ENCODE measurements around the gene TMPRSS6. TPM values are rescaled to one million over a fixed set of nuclear protein-coding genes. Genes with fewer than 3 reads are reported as not detected.

TMPRSS6 gene
- total and polyA plus RNA-seq, 2 of the 13 experiments (the other 11 are each of a cell fraction or from before 2014, with no cell fraction given): 4.2 to 4.8 TPM

- TF ChIP-seq, protein P1, sequence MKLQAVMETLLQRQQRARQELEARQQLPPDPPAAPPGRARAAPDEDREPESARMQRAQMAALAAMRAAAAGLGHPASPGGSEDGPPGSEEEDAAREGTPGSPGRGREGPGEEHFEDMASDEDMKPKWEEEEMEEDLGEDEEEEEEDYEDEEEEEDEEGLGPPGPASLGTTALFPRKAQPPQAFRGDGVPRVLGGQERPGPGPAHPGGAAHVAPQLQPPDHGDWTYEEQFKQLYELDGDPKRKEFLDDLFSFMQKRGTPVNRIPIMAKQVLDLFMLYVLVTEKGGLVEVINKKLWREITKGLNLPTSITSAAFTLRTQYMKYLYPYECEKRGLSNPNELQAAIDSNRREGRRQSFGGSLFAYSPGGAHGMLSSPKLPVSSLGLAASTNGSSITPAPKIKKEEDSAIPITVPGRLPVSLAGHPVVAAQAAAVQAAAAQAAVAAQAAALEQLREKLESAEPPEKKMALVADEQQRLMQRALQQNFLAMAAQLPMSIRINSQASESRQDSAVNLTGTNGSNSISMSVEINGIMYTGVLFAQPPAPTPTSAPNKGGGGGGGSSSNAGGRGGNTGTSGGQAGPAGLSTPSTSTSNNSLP (IDR thresholded peaks at IDR 0.05; ENCODE audit: low read depth, low read length): no peak
- TF ChIP-seq SRSF4 (IDR thresholded peaks at IDR 0.05; ENCODE audit: low read depth, low read length, poor library complexity, severe bottlenecking): no peak
- TF ChIP-seq ZNF772 (CRISPR knock-in tag; IDR thresholded peaks at IDR 0.05): no peak; the same call in 1 of the 2 replicates
- TF ChIP-seq ZNF17 (CRISPR knock-in tag; IDR thresholded peaks at IDR 0.05): no peak
- TF ChIP-seq GATA4 (IDR thresholded peaks at IDR 0.05; ENCODE audit: borderline replicate concordance, low read depth): no peak
- TF ChIP-seq ZMAT3 (CRISPR knock-in tag; conservative IDR thresholded peaks at IDR 0.05): 0 out of 2 replicates have a peak, but pooled peaks have one; percentile 41
- 0 out of 2 replicates have a peak, but pooled peaks have one; percentile 32 for TF ChIP-seq SIN3A (IDR thresholded peaks at IDR 0.05; ENCODE audit: borderline replicate concordance, low read depth, low read length)
- no peak for TF ChIP-seq TCF12 (IDR thresholded peaks at IDR 0.05)
- TF ChIP-seq TCF12 (CRISPR knock-in tag; IDR thresholded peaks at IDR 0.05): no peak
- TF ChIP-seq FOXO4 (CRISPR knock-in tag; conservative IDR thresholded peaks at IDR 0.05): no peak
- peak; percentile 71; the same call in 1 of the 2 replicates for TF ChIP-seq BRCA1 (CRISPR knock-in tag; IDR thresholded peaks at IDR 0.05)
- TF ChIP-seq TEF (CRISPR knock-in tag; IDR thresholded peaks at IDR 0.05): 0 out of 2 replicates have a peak, but pooled peaks have one; percentile 10
- peak; percentile 67; the same call in 1 of the 2 replicates for TF ChIP-seq HOXA3 (CRISPR knock-in tag; IDR thresholded peaks at IDR 0.05)
- TF ChIP-seq ZFP62 (CRISPR knock-in tag; IDR thresholded peaks at IDR 0.05): no peak
- peak; percentile 60 for TF ChIP-seq ZEB1 (IDR thresholded peaks at IDR 0.05; ENCODE audit: insufficient replicate concordance, low read depth)
- TF ChIP-seq NFATC3 (CRISPR knock-in tag; IDR thresholded peaks at IDR 0.05): no peak
- TF ChIP-seq, protein P2, sequence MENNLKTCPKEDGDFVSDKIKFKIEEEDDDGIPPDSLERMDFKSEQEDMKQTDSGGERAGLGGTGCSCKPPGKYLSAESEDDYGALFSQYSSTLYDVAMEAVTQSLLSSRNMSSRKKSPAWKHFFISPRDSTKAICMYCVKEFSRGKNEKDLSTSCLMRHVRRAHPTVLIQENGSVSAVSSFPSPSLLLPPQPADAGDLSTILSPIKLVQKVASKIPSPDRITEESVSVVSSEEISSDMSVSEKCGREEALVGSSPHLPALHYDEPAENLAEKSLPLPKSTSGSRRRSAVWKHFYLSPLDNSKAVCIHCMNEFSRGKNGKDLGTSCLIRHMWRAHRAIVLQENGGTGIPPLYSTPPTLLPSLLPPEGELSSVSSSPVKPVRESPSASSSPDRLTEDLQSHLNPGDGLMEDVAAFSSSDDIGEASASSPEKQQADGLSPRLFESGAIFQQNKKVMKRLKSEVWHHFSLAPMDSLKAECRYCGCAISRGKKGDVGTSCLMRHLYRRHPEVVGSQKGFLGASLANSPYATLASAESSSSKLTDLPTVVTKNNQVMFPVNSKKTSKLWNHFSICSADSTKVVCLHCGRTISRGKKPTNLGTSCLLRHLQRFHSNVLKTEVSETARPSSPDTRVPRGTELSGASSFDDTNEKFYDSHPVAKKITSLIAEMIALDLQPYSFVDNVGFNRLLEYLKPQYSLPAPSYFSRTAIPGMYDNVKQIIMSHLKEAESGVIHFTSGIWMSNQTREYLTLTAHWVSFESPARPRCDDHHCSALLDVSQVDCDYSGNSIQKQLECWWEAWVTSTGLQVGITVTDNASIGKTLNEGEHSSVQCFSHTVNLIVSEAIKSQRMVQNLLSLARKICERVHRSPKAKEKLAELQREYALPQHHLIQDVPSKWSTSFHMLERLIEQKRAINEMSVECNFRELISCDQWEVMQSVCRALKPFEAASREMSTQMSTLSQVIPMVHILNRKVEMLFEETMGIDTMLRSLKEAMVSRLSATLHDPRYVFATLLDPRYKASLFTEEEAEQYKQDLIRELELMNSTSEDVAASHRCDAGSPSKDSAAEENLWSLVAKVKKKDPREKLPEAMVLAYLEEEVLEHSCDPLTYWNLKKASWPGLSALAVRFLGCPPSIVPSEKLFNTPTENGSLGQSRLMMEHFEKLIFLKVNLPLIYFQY (CRISPR knock-in tag; IDR thresholded peaks at IDR 0.05; ENCODE audit: borderline replicate concordance): no peak
- TF ChIP-seq TARDBP (CRISPR knock-in tag; IDR thresholded peaks at IDR 0.05): peak; percentile 93
- peak; percentile 96 for TF ChIP-seq ELF3 (CRISPR knock-in tag; IDR thresholded peaks at IDR 0.05)
- TF ChIP-seq RAD21 (CRISPR knock-in tag; IDR thresholded peaks at IDR 0.05): peak; percentile 93
- TF ChIP-seq ZNF747 (CRISPR knock-in tag; IDR thresholded peaks at IDR 0.05; ENCODE audit: borderline replicate concordance): no peak
These were observed 65.5 kb downstream of the TMPRSS6 start (continued) for GRCh38 chr22:37043828-37044538.
